ENCODE measurements around the gene TTC33.
"Not testable (repeated sequence)": the region's sequence is repeated elsewhere in the genome, so short reads cannot be mapped to it uniquely, and the experiment has no call there.

Gene TTC33

GRCh38 chr5:40676613-40677343 is 79.0 kb downstream of the TTC33 start:
- peaks cover 54% of the 10 kb centered on the region for H3K4me1 Mint-ChIP-seq (ENCODE audit: low read depth)
- intact Hi-C loops (cut with micrococcal nuclease) = no loop called here
- H3K9me3 Mint-ChIP-seq = no peaks in the 10 kb centered on the region
- no peaks in the 10 kb centered on the region for H3K27me3 Mint-ChIP-seq
- peak overlapping the region; percentile 30 for H3K4me3 Mint-ChIP-seq
- peaks cover 33% of the 10 kb centered on the region for H3K36me3 Mint-ChIP-seq (ENCODE audit: low read depth)
- H3K27ac Mint-ChIP-seq = peak overlapping the region; percentile 93

GRCh38 chr5:40675396-40676133 is 80.2 kb downstream of the TTC33 start:
- no peak overlapping the region for H3K4me3 Mint-ChIP-seq
- peaks cover 21% of the 10 kb centered on the region for H3K36me3 Mint-ChIP-seq (ENCODE audit: low read depth)
- no peaks in the 10 kb centered on the region for H3K27me3 Mint-ChIP-seq
- peaks cover 52% of the 10 kb centered on the region for H3K4me1 Mint-ChIP-seq (ENCODE audit: low read depth)
- intact Hi-C loops (cut with micrococcal nuclease) = no loop called here
- H3K27ac Mint-ChIP-seq = no peak overlapping the region
- no peaks in the 10 kb centered on the region for H3K9me3 Mint-ChIP-seq

GRCh38 chr5:40674661-40675235 is 81.0 kb downstream of the TTC33 start:
- Mint-ChIP-seq H3K36me3 (ENCODE audit: low read depth) (peaks cover 13% of the 10 kb centered on the region), H3K4me3 (no peak overlapping the region), H3K4me1 (ENCODE audit: low read depth) (peaks cover 55% of the 10 kb centered on the region), H3K9me3 (no peaks in the 10 kb centered on the region), H3K27me3 (no peaks in the 10 kb centered on the region), H3K27ac (no peak overlapping the region)
- intact Hi-C loops (cut with micrococcal nuclease) = loop anchor here (5.0 kb wide), 1 partner anchor 72 kb away; no protein-coding TSS in a partner anchor

GRCh38 chr5:40672425-40672824 is 83.3 kb downstream of the TTC33 start:
- H3K9me3 Mint-ChIP-seq = no peaks in the 10 kb centered on the region
- intact Hi-C loops (cut with micrococcal nuclease) = loop anchor here (5.0 kb wide), 1 partner anchor 70 kb away; no protein-coding TSS in a partner anchor
- H3K27ac Mint-ChIP-seq = peak overlapping the region; percentile 70
- H3K27me3 Mint-ChIP-seq = no peaks in the 10 kb centered on the region
- H3K4me3 Mint-ChIP-seq = peak overlapping the region; percentile 44
- H3K4me1 Mint-ChIP-seq (ENCODE audit: low read depth) = peaks cover 59% of the 10 kb centered on the region
- H3K36me3 Mint-ChIP-seq (ENCODE audit: low read depth) = no peaks in the 10 kb centered on the region

GRCh38 chr5:40669606-40670390 is 86.0 kb downstream of the TTC33 start:
- Mint-ChIP-seq H3K36me3 (ENCODE audit: low read depth) (no peaks in the 10 kb centered on the region), H3K27ac (peak overlapping the region; percentile 32), H3K4me3 (no peak overlapping the region), H3K9me3 (no peaks in the 10 kb centered on the region), H3K27me3 (no peaks in the 10 kb centered on the region), H3K4me1 (ENCODE audit: low read depth) (peaks cover 49% of the 10 kb centered on the region)
- intact Hi-C loops (cut with micrococcal nuclease) = loop anchor here (5.0 kb wide), 1 partner anchor 67 kb away; no protein-coding TSS in a partner anchor

GRCh38 chr5:40667161-40667663 is 88.5 kb downstream of the TTC33 start:
- Mint-ChIP-seq H3K36me3 (ENCODE audit: low read depth) (no peaks in the 10 kb centered on the region), H3K9me3 (no peaks in the 10 kb centered on the region), H3K27me3 (no peaks in the 10 kb centered on the region), H3K4me1 (ENCODE audit: low read depth) (peaks cover 27% of the 10 kb centered on the region), H3K27ac (no peak overlapping the region), H3K4me3 (no peak overlapping the region)
- intact Hi-C loops (cut with micrococcal nuclease) = no loop called here

GRCh38 chr5:40666657-40667056 is 89.1 kb downstream of the TTC33 start:
- Mint-ChIP-seq H3K4me3 (no peak overlapping the region), H3K27me3 (no peaks in the 10 kb centered on the region), H3K36me3 (ENCODE audit: low read depth) (no peaks in the 10 kb centered on the region), H3K9me3 (no peaks in the 10 kb centered on the region), H3K4me1 (ENCODE audit: low read depth) (peaks cover 27% of the 10 kb centered on the region), H3K27ac (no peak overlapping the region)
- intact Hi-C loops (cut with micrococcal nuclease) = no loop called here

GRCh38 chr5:40665635-40666298 is 90.0 kb downstream of the TTC33 start:
- peaks cover 23% of the 10 kb centered on the region for H3K4me1 Mint-ChIP-seq (ENCODE audit: low read depth)
- no peaks in the 10 kb centered on the region for H3K9me3 Mint-ChIP-seq
- H3K27ac Mint-ChIP-seq = no peak overlapping the region
- H3K36me3 Mint-ChIP-seq (ENCODE audit: low read depth) = no peaks in the 10 kb centered on the region
- no peak overlapping the region for H3K4me3 Mint-ChIP-seq
- intact Hi-C loops (cut with micrococcal nuclease) = no loop called here
- no peaks in the 10 kb centered on the region for H3K27me3 Mint-ChIP-seq

- Mint-ChIP-seq H3K9me3 (no peaks in the 10 kb centered on the region), H3K27ac (no peak overlapping the region), H3K4me3 (no peak overlapping the region), H3K27me3 (no peaks in the 10 kb centered on the region), H3K4me1 (ENCODE audit: low read depth) (peaks cover 2% of the 10 kb centered on the region), H3K36me3 (ENCODE audit: low read depth) (no peaks in the 10 kb centered on the region)
- intact Hi-C loops (cut with micrococcal nuclease) = no loop called here
Measured at GRCh38 chr5:40660751-40661150, 95.0 kb downstream of the TTC33 start.

- Mint-ChIP-seq H3K27ac (no peak overlapping the region), H3K9me3 (no peaks in the 10 kb centered on the region), H3K4me1 (ENCODE audit: low read depth) (peaks cover 29% of the 10 kb centered on the region), H3K27me3 (no peaks in the 10 kb centered on the region), H3K36me3 (ENCODE audit: low read depth) (no peaks in the 10 kb centered on the region), H3K4me3 (no peak overlapping the region)
- intact Hi-C loops (cut with micrococcal nuclease) = no loop called here
Measured at GRCh38 chr5:40656766-40657165, 99.0 kb downstream of the TTC33 start.

GRCh38 chr5:40656091-40656490 is 99.7 kb downstream of the TTC33 start:
- H3K9me3 Mint-ChIP-seq; H3K4me3 Mint-ChIP-seq; H3K36me3 Mint-ChIP-seq (ENCODE audit: low read depth); H3K27ac Mint-ChIP-seq; intact Hi-C loops (cut with micrococcal nuclease); H3K27me3 Mint-ChIP-seq: not testable (repeated sequence)
- peaks cover 29% of the 10 kb centered on the region for H3K4me1 Mint-ChIP-seq (ENCODE audit: low read depth)

- no peaks in the 10 kb centered on the region for H3K27me3 Mint-ChIP-seq
- H3K9me3 Mint-ChIP-seq = no peaks in the 10 kb centered on the region
- no peaks in the 10 kb centered on the region for H3K36me3 Mint-ChIP-seq (ENCODE audit: low read depth)
- intact Hi-C loops (cut with micrococcal nuclease) = no loop called here
- no peak overlapping the region for H3K27ac Mint-ChIP-seq
- no peak overlapping the region for H3K4me3 Mint-ChIP-seq
- H3K4me1 Mint-ChIP-seq (ENCODE audit: low read depth) = peaks cover 35% of the 10 kb centered on the region
Measured at GRCh38 chr5:40655138-40655537, 100.6 kb downstream of the TTC33 start.

GRCh38 chr5:40654377-40654991 is 101.3 kb downstream of the TTC33 start:
- intact Hi-C loops (cut with micrococcal nuclease) = no loop called here
- Mint-ChIP-seq H3K27me3 (no peaks in the 10 kb centered on the region), H3K4me1 (ENCODE audit: low read depth) (peaks cover 41% of the 10 kb centered on the region), H3K9me3 (no peaks in the 10 kb centered on the region), H3K4me3 (no peak overlapping the region), H3K36me3 (ENCODE audit: low read depth) (no peaks in the 10 kb centered on the region), H3K27ac (peak overlapping the region; percentile 50)
